ENCODE data around the gene AGAP1.

Gene AGAP1

GRCh38 chr2:235868224-235868623 lies 374.4 kb downstream of the AGAP1 start:
- no peak overlapping the region for H3K27ac ChIP-seq (ENCODE audit: low read depth, low read length)
- H3K9me2 ChIP-seq (replicated peaks; ENCODE audit: control insufficient read depth, low read length) = no peaks in the 10 kb centered on the region
- no peaks in the 10 kb centered on the region for H3K9me3 ChIP-seq (ENCODE audit: control insufficient read depth, insufficient read depth, low read length)
- no peak overlapping the region for H3K4me3 ChIP-seq (ENCODE audit: low read length)
- H3F3A ChIP-seq (ENCODE audit: control insufficient read depth, insufficient read depth) = no peaks in the 10 kb centered on the region
- H3K79me2 ChIP-seq (ENCODE audit: control insufficient read depth, low read length) = no peaks in the 10 kb centered on the region
- no peaks in the 10 kb centered on the region for H4K20me1 ChIP-seq (ENCODE audit: control insufficient read depth, insufficient read depth, low read depth, low read length)
- no peaks in the 10 kb centered on the region for H3K4me1 ChIP-seq (ENCODE audit: control insufficient read depth, low read length)
- TF ChIP-seq CTCF (IDR thresholded peaks at IDR 0.05; ENCODE audit: low read depth, low read length, poor library complexity, severe bottlenecking) = no peak
- H3K36me3 ChIP-seq (ENCODE audit: control insufficient read depth, low read length) = no peaks in the 10 kb centered on the region
- H3K27me3 ChIP-seq (ENCODE audit: control insufficient read depth, low read length) = no peaks in the 10 kb centered on the region
- H3K4me2 ChIP-seq (ENCODE audit: low read length) = no peak overlapping the region

- no peak for TF ChIP-seq EZH2phosphoT487 (IDR thresholded peaks at IDR 0.05; ENCODE audit: borderline replicate concordance, low read length)
- no peak for TF ChIP-seq CTCF (IDR thresholded peaks at IDR 0.05; ENCODE audit: low read depth, low read length, poor library complexity, severe bottlenecking)
- H3K4me1 ChIP-seq (ENCODE audit: control insufficient read depth, low read length) = no peaks in the 10 kb centered on the region
- no peaks in the 10 kb centered on the region for H3K9me2 ChIP-seq (replicated peaks; ENCODE audit: control insufficient read depth, low read length)
- H3K36me3 ChIP-seq (ENCODE audit: control insufficient read depth, low read length) = no peaks in the 10 kb centered on the region
- H3F3A ChIP-seq (ENCODE audit: control insufficient read depth, insufficient read depth) = no peaks in the 10 kb centered on the region
- H3K79me2 ChIP-seq (ENCODE audit: control insufficient read depth, low read length) = no peaks in the 10 kb centered on the region
- H3K4me2 ChIP-seq (ENCODE audit: low read length) = no peak overlapping the region
- H3K9me3 ChIP-seq (ENCODE audit: control insufficient read depth, insufficient read depth, low read length) = no peaks in the 10 kb centered on the region
- no peak overlapping the region for H3K27ac ChIP-seq (ENCODE audit: low read depth, low read length)
- no peaks in the 10 kb centered on the region for H4K20me1 ChIP-seq (ENCODE audit: control insufficient read depth, insufficient read depth, low read depth, low read length)
- H3K4me3 ChIP-seq (ENCODE audit: low read length) = no peak overlapping the region
- H3K27me3 ChIP-seq (ENCODE audit: control insufficient read depth, low read length) = no peaks in the 10 kb centered on the region
These were observed 374.8 kb downstream of the AGAP1 start for GRCh38 chr2:235868645-235869044.

- Histone ChIP-seq H3K9me2 (replicated peaks; ENCODE audit: control insufficient read depth, low read length) (no peaks in the 10 kb centered on the region), H3K4me3 (ENCODE audit: low read length) (no peak overlapping the region), H4K20me1 (ENCODE audit: control insufficient read depth, insufficient read depth, low read depth, low read length) (no peaks in the 10 kb centered on the region), H3K9me3 (ENCODE audit: control insufficient read depth, insufficient read depth, low read length) (no peaks in the 10 kb centered on the region), H3K4me2 (ENCODE audit: low read length) (no peak overlapping the region), H3K36me3 (ENCODE audit: control insufficient read depth, low read length) (no peaks in the 10 kb centered on the region), H3K79me2 (ENCODE audit: control insufficient read depth, low read length) (no peaks in the 10 kb centered on the region), H3K4me1 (ENCODE audit: control insufficient read depth, low read length) (no peaks in the 10 kb centered on the region), H3K27me3 (ENCODE audit: control insufficient read depth, low read length) (no peaks in the 10 kb centered on the region), H3K27ac (ENCODE audit: low read depth, low read length) (no peak overlapping the region), H3F3A (ENCODE audit: control insufficient read depth, insufficient read depth) (no peaks in the 10 kb centered on the region)
- TF ChIP-seq CTCF (IDR thresholded peaks at IDR 0.05; ENCODE audit: low read depth, low read length, poor library complexity, severe bottlenecking) (no peak), EZH2phosphoT487 (IDR thresholded peaks at IDR 0.05; ENCODE audit: borderline replicate concordance, low read length) (no peak)
These were observed 376.7 kb downstream of the AGAP1 start for GRCh38 chr2:235870515-235870914.

All from DOHH2 (cell line).